Left hindlimb (tissue), 1 donor: ENCODE measurements around the gene RNF126.
A peak's percentile ranks its signal among the peaks of the same experiment; 100 is the strongest.
"Not testable (repeated sequence)": the region's sequence is repeated elsewhere in the genome, so short reads cannot be mapped to it uniquely, and the experiment has no call there.

Experiments
- DNase-seq: peaks from one replicate; pipeline ENCODE4 v3.0.0-alpha.2; 2018

RNF126 gene

DNA sequence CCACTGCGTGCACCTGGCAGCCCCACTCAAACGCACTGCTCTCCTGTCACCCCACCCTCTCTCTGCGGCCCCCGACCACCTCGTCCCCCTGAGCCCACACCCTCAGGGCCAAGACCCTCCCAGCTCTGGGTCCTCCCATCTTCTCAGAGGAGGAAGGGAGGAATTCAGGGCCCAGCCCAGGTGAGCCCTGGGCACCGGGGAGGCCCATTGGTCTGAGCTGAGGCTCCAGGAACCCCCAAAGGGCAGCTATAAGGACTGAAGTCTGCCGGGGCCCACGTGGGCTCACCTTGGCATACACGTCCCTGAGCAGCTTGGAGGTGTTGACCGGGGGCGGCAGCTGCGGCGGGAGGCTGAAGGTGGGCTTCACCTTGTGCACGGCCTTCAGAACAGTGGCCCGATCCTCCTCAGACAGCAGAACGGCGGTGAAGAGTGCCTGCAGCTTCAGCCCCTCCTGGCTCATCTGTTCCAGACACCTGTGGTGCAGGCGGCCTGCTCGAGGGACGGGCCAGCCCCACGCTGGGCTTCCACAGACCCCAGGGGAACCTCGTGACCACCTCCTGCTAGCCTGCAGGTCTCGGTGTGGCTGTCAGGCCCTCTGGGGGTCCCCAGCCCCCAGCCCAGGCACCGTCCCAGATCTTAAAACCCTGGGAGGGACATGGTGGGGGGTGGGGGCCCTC, 38.4 kb downstream of the RNF126 start:
- no peak for DNase-seq

GRCh38 chr19:623974-624373, 39.0 kb downstream of the RNF126 start:
- DNase-seq = no peak

DNA sequence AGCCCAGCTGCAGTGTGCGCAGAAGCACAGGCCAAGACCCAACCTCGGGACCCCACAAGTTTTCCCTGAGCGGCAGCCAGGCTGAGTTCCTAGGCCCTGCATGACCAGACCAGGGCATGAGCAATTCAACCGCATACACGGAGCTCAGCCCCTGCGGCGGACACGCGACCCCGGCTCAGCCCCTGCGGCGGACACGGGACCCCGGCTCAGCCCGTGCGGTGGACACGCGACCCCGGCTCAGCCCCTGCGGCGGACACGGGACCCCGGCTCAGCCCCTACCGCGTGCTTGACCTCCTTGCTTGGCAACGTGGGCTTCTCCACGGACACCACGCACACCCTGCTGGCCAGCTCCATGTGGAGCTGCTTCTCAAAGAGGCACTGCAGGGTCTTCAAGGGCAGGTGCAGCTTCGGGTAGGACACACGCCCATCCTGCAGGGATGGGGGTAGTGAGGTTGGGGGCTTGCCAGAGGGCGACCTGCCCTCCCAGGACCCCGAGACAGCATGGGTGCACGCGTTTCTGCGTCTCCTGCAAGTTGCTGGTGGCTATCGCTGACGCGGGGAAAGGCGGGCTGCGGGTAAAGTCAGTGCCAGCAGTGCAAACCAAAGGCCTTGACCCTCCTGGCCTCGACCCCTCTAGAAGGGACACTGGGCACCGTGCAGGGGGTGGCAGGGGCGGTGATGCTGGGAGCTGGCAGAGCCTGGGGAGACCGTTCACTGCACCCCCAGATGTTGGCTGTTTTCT, 39.7 kb downstream of the RNF126 start:
- no peak for DNase-seq

DNA sequence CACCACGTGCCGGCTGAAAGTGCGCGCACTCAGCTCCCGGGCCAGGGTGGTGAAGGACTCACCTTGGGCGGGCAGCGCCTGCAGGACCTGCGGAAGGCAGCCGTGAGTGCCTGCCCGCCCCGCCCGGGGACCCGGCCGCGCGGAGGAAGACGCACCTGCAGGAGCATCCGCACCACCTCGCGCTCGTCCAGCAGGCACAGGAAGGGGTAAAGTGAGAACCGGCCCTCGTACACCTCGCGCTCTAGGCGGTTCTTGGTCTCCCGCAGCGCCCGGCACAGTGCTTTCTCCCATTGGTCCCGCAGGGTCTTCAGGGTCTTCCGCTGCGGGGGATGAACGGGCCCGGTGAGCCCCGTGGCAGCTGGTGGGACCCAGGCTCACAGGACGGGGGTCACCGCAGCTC, 40.3 kb downstream of the RNF126 start:
- no peak for DNase-seq

DNA sequence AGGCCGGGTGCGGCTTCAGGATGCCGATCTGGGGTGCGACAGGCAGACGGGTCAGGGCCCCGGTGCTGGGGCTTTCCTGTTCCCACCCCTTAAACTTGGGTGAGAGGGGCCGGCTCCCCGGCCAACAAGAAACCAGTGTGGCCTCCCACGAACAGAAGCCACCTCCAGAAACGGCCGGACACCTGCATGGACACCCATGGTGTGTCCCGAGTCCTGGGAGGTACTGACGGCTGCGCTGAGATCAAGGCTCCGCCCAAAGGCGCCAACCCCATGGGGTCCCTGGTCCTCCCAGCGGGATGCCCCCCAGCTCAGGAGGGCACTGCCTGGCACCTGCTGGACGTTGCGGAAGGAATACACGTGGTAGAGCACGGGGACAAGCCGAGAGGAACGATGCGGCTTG, 41.2 kb downstream of the RNF126 start:
- DNase-seq = no peak

- DNase-seq = not testable (repeated sequence)
These were observed 41.8 kb downstream of the RNF126 start for GRCh38 chr19:621191-621590.

GRCh38 chr19:620166-620862, 42.7 kb downstream of the RNF126 start:
- DNase-seq = no peak

DNA sequence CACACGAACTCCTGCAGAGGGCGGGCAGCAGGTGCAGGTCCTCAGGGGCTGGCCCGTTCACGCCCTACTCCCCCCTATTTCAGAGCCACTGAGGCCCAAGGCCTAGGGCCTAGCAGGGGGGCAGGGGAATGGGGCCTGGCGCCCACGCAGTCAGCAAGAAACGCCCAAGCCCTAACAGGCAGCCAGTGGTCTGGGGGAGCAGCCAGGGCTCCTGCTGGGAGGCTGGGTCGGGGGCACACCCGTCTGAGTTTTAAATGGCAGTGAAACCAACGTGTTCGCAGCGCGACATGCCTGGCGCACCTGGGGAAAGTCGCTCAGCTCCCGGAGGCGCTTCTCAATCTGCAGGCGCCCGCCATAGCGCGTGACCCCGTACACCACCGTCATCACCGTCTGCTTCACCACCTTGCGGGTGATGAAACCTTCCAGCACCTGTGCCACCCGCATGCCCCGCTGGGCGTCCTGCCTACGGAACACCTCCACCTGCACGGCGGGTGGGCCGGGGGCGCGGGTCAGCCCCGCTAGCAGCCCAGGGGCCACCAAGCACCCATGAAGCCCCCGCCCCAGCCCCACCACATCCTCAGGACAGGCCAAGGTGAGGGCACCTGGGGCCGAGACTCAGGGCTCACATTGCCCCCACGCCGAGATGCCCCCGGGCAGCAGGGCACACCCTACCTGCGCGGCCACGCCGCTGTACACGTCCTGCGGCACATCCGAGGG, 43.6 kb downstream of the RNF126 start:
- DNase-seq = no peak

DNA sequence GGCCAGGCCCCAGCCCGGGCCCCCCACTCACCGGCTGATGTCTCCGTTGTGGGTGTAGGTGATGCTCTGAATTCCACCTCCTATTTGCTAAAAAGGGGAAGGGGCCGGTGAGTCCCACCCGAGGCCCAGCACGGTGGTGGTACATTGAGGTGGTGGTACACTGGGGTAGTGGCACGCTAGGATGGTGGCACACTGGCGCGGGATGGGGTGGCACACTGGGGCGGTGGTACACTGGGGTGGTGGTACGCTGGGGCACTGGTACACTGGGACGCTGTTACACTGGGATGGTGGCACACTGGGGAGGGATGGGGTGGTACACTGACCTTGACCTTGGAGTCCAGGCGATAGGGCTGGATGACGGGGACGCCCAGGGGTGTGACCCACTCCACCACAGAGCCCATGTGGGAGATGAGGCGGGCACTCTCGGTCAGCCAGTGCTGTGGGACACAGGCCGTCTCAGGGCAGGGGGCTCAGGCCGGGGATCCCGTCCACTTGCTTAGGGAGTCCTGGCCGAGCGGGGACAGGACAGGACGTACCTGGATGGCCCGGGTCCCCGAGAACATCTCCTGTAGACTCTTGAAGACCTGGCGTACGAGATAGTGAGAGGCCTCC, 44.2 kb downstream of the RNF126 start:
- DNase-seq = no peak

- no peak for DNase-seq
These were observed 44.8 kb downstream of the RNF126 start for GRCh38 chr19:618247-618619.

GRCh38 chr19:617551-618246, 45.3 kb downstream of the RNF126 start:
- DNase-seq = no peak

- no peak for DNase-seq
These were observed 46.1 kb downstream of the RNF126 start for GRCh38 chr19:616747-617526.

- no peak for DNase-seq
These were observed 46.8 kb downstream of the RNF126 start for GRCh38 chr19:616062-616700.

- no peak for DNase-seq
These were observed 47.4 kb downstream of the RNF126 start for GRCh38 chr19:615619-616018.

DNA sequence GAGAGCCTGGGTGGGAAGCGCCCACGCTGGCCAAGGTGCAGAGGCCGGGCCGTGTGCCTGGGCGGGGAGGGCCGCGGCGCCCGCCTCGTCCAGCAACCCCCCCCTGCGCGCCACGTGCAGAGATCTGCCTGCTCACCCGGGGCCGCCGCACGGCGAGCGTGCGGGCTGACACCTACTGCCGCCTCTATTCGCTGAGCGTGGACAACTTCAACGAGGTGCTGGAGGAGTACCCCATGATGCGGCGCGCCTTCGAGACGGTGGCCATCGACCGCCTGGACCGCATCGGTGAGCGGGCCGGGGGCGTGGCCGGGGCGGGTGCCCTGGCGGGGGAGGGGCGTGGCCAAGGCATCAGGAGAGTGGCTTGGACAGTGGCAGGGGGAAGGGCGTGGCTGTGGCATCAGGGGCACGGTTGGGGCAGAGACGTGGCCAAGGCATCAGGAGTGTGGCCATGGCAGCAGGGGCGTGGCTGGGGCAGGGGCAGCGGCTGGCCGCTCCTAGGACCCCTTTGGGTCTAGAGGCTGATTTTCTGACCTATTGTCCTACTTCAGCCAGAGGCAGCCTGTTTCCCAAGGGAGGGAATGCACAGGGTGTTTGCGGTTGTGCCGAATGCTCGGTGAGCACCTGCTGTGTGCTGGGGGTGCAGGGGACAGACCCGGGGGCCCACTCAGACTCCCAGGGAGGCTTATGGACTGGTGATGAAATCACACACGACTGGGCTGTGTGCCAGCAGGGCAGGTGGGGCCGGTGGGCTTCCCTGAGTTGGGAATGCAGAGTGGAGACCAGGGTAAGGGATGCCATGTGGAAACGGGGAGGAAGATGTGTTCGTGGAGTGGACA, 49.1 kb downstream of the RNF126 start:
- no peak for DNase-seq

DNA sequence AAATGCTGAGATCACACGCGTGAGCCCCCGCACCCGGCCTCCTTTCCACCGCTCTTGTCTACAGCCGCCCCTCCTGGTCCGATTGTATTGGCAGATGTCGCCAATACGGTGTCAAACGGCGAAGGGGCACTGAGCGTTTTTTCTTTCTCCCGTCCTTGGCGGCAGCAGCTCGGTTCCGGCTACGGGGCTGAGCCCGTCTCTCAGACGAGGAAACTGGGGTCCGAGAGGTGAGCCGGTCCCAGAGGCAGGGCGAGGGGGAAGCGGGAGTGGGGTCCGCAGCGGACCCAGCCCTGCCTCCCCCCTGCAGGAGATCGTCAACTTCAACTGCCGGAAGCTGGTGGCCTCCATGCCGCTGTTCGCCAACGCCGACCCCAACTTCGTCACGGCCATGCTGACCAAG, 50.1 kb downstream of the RNF126 start:
- DNase-seq = no peak

GRCh38 chr19:611481-611868, 51.5 kb downstream of the RNF126 start:
- DNase-seq = no peak

- DNase-seq = peak; percentile 60
These were observed 52.1 kb downstream of the RNF126 start for GRCh38 chr19:610801-611480.

DNA sequence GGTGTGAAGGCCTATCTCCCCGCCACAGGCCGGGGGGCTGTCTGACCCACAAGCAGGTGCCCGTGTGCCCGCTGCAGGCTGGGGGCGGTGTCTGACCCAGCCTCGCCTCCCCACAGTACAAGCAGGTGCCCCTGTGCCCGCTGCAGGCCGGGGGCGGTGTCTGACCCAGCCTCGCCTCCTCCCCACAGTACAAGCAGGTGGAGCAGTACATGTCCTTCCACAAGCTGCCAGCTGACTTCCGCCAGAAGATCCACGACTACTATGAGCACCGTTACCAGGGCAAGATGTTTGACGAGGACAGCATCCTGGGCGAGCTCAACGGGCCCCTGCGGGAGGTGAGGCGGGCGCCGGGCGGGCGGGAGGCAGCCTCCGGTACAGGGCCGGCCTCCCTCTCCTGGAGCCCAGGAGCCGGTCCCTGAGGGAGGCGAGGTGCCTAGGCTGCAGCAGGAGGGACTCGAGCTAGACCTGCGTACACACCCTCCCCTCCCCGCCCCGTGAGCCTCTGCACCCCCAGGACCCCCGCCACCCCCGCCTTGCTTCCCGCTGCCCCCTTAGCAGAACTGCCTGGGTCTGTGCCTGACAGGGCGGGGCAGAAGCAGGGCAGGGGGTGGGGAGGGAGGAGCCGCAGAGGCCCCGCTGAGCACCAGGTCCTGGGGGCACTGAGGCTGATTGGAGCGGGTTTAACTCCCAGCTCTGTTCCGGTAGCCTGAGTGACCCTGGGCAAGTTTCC, 52.8 kb downstream of the RNF126 start:
- no peak for DNase-seq
